OCI-LY1 (cell line): Measurements from ENCODE around the gene SPRR2B.

Experiments
- H2AFZ ChIP-seq: fragments of 200-600 bp; sonication (generic), shearing (Covaris generic); 2 replicates; pipeline ENCODE4 v1.6.0; 2014; ENCODE audit warnings: antibody characterized with exemption, mild to moderate bottlenecking, low read length
- H3F3A ChIP-seq: fragments of 200-600 bp; sonication (generic), shearing (Covaris generic); 2 replicates; pipeline ENCODE4 v1.6.0; 2014; ENCODE audit warnings: mild to moderate bottlenecking, antibody characterized with exemption, low read length, moderate library complexity; ENCODE audit not compliant: insufficient read depth
- H3K27ac ChIP-seq: fragments of 200-600 bp; sonication (generic); 2 replicates; pipeline ENCODE4 v1.5.1; 2014; ENCODE audit warnings: low read length, mixed run types, mild to moderate bottlenecking, low read depth; ENCODE audit not compliant: poor library complexity, severe bottlenecking
- H3K27me3 ChIP-seq: fragments of 200-600 bp; sonication (generic); 2 replicates; pipeline ENCODE4 v1.6.0; 2014; ENCODE audit warnings: antibody characterized with exemption, mild to moderate bottlenecking, low read length, moderate library complexity; ENCODE audit not compliant: insufficient read depth
- H3K36me3 ChIP-seq: fragments of 200-600 bp; sonication (generic); 2 replicates; pipeline ENCODE4 v1.6.1; 2014; ENCODE audit warnings: mild to moderate bottlenecking, antibody characterized with exemption, low read length, moderate library complexity, mixed read lengths; ENCODE audit not compliant: insufficient read depth
- H3K4me1 ChIP-seq: fragments of 200-600 bp; sonication (generic); 2 replicates; pipeline ENCODE4 v1.5.1; 2014; ENCODE audit warnings: mild to moderate bottlenecking, low read length, moderate library complexity; ENCODE audit not compliant: insufficient read depth, severe bottlenecking
- H3K4me2 ChIP-seq: fragments of 200-600 bp; sonication (generic), shearing (Covaris generic); 2 replicates; pipeline ENCODE4 v1.6.1; 2014; ENCODE audit warnings: low read length
- H3K4me3 ChIP-seq: fragments of 200-600 bp; sonication (generic); 2 replicates; pipeline ENCODE4 v1.5.1; 2014; ENCODE audit warnings: low read length, low read depth, mild to moderate bottlenecking, mixed read lengths; ENCODE audit not compliant: poor library complexity, severe bottlenecking
- H3K79me2 ChIP-seq: fragments of 200-600 bp; shearing (Covaris generic); 2 replicates; pipeline ENCODE4 v1.6.1; 2016; ENCODE audit warnings: mixed run types, low read length, mixed read lengths; ENCODE audit not compliant: insufficient read depth
- H3K9ac ChIP-seq: fragments of 200-600 bp; sonication (generic), shearing (Covaris generic); 2 replicates; pipeline ENCODE4 v1.6.1; 2014; ENCODE audit warnings: mild to moderate bottlenecking, low read length, mixed read lengths
- H3K9me2 ChIP-seq: fragments of 200-600 bp; sonication (generic), shearing (Covaris generic); 2 replicates; pipeline ENCODE4 v1.6.1; 2014; ENCODE audit warnings: low read depth, mild to moderate bottlenecking, low read length, mixed read lengths
- H3K9me3 ChIP-seq: fragments of 200-600 bp; shearing (Covaris generic); 2 replicates; pipeline ENCODE4 v1.6.1; 2014; ENCODE audit warnings: low read length, mixed read lengths
- H4K20me1 ChIP-seq: fragments of 200-600 bp; sonication (generic), shearing (Covaris generic); 2 replicates; pipeline ENCODE4 v1.6.0; 2016; ENCODE audit warnings: mild to moderate bottlenecking, low read length; ENCODE audit not compliant: insufficient read depth
- EZH2 ChIP-seq: fragments of 200-600 bp; sonication (generic), shearing (Covaris generic); IDR thresholded peaks from 2 replicates; pipeline ENCODE4 v1.8.0; 2017; ENCODE audit warnings: borderline replicate concordance, mixed run types, mild to moderate bottlenecking, antibody characterized with exemption, low read length, moderate library complexity, mixed read lengths
- TF ChIP-seq, protein P1 (sequence below): fragments of 200-600 bp; sonication (generic), shearing (Covaris generic); IDR thresholded peaks from 2 replicates; pipeline ENCODE4 v1.5.1; 2017; ENCODE audit warnings: mild to moderate bottlenecking, antibody characterized with exemption, low read length, moderate library complexity, mixed read lengths

Gene SPRR2B

DNA sequence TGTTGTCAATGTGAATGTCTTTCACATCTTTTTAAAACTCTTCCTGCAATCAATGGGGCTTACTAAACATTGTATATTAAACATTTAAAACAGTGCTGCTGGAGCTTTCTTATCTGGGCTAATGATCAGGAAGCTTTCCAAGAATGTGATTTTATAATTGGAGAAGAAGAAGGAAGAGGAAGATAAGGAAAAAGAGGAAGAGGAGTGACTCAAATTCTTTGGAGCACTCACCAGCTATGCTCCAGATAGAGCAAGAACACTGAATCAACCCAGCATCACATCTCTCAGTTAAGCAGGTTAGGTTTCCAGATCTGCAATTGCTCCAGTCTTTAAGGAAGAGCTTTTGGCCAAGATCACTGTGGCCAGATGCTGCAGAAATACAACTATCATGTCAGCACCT, 24.4 kb upstream of the SPRR2B start:
- H2AFZ ChIP-seq: no peak overlapping the region
- H3K27ac ChIP-seq: no peak overlapping the region
- no peaks in the 10 kb centered on the region for H3K79me2 ChIP-seq
- no peaks in the 10 kb centered on the region for H3F3A ChIP-seq
- no peak overlapping the region for H3K4me2 ChIP-seq
- H3K4me3 ChIP-seq: no peak overlapping the region
- no peaks in the 10 kb centered on the region for H3K27me3 ChIP-seq
- no peaks in the 10 kb centered on the region for H3K36me3 ChIP-seq
- TF ChIP-seq, protein P1, sequence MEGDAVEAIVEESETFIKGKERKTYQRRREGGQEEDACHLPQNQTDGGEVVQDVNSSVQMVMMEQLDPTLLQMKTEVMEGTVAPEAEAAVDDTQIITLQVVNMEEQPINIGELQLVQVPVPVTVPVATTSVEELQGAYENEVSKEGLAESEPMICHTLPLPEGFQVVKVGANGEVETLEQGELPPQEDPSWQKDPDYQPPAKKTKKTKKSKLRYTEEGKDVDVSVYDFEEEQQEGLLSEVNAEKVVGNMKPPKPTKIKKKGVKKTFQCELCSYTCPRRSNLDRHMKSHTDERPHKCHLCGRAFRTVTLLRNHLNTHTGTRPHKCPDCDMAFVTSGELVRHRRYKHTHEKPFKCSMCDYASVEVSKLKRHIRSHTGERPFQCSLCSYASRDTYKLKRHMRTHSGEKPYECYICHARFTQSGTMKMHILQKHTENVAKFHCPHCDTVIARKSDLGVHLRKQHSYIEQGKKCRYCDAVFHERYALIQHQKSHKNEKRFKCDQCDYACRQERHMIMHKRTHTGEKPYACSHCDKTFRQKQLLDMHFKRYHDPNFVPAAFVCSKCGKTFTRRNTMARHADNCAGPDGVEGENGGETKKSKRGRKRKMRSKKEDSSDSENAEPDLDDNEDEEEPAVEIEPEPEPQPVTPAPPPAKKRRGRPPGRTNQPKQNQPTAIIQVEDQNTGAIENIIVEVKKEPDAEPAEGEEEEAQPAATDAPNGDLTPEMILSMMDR: no peak
- no peak for TF ChIP-seq EZH2
- no peaks in the 10 kb centered on the region for H3K9me2 ChIP-seq
- no peaks in the 10 kb centered on the region for H3K9me3 ChIP-seq
- H3K4me1 ChIP-seq: no peaks in the 10 kb centered on the region
- H3K9ac ChIP-seq: no peak overlapping the region
- no peaks in the 10 kb centered on the region for H4K20me1 ChIP-seq

DNA sequence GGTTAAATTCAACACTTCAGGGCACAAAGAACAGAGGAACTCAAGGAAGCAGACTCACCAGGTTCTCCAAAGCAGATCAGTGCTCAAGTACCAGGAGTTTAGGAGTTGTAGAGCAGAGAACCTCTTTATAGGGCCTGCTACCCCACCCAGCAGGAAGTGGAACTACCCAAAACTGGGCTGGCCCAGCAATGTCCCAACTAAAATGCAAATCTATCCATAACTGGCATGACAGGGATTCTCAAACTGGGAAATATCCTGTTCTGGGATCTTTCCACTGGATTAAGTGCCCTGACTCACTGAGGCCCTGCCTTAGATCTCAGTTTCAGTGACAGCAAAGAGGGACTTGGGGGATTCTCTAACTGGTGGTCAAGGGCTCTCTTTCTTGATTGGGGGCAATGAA, 23.0 kb upstream of the SPRR2B start, which contains the start of gene SPRR2E:
Gene SPRR2E (minus strand): TSS at position 101 of the 400 bp plus-strand sequence. CDS start 775 bp downstream, outside the sequence.
- no peaks in the 10 kb centered on the region for H3F3A ChIP-seq
- H3K9me3 ChIP-seq: no peaks in the 10 kb centered on the region
- no peaks in the 10 kb centered on the region for H3K36me3 ChIP-seq
- H3K27me3 ChIP-seq: no peaks in the 10 kb centered on the region
- H3K9me2 ChIP-seq: no peaks in the 10 kb centered on the region
- no peaks in the 10 kb centered on the region for H3K4me1 ChIP-seq
- H3K79me2 ChIP-seq: no peaks in the 10 kb centered on the region
- H3K4me2 ChIP-seq: no peak within 1 kb of the TSS
- no peak for TF ChIP-seq EZH2
- TF ChIP-seq, protein P1: no peak
- H2AFZ ChIP-seq: no peak within 1 kb of the TSS
- no peak within 1 kb of the TSS for H3K4me3 ChIP-seq
- no peak within 1 kb of the TSS for H3K27ac ChIP-seq
- H3K9ac ChIP-seq: no peak within 1 kb of the TSS
- no peaks in the 10 kb centered on the region for H4K20me1 ChIP-seq

DNA sequence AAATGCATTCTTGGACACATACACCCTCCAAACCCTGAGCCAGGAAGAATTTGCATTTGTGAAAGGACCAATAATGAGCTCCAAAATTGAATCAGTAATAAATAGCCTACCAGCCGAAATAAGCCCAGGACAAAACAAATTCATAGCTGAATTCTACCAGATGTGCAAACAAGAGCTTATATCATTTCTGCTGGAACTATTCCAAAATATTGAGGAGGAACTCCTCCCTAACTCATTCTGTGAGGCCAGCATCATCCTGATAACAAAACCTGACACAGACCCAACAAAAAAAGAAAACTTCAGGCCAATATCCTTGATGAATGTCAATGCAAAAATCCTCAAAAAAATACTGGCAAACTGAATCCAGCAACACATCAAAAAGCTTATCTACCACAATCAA, 16.2 kb upstream of the SPRR2B start:
- Histone ChIP-seq H3K36me3 (no peaks in the 10 kb centered on the region), H3F3A (no peaks in the 10 kb centered on the region), H3K27me3 (no peaks in the 10 kb centered on the region), H3K27ac (no peak overlapping the region), H3K4me2 (no peak overlapping the region), H3K9me2 (no peaks in the 10 kb centered on the region), H3K4me3 (no peak overlapping the region), H3K79me2 (no peaks in the 10 kb centered on the region), H3K9ac (no peak overlapping the region), H4K20me1 (no peaks in the 10 kb centered on the region), H3K4me1 (no peaks in the 10 kb centered on the region), H3K9me3 (no peaks in the 10 kb centered on the region), H2AFZ (no peak overlapping the region)
- TF ChIP-seq, protein P1: no peak
- TF ChIP-seq EZH2: no peak
